Stimulated activated CD4-positive, alpha-beta T cell treated with anti-CD3 and anti-CD28 coated beads, Interleukin-2, amount 100 ng/mL, for 24 hours (primary cell): ENCODE data around the gene CLCNKB.
"Not testable (repeated sequence)": the region's sequence is repeated elsewhere in the genome, so short reads cannot be mapped to it uniquely, and the experiment has no call there.

ENCODE experiments used
- DNase-seq, 2 donors: peaks; one replicate each; pipeline ENCODE4 v3.0.0-alpha.2; 2020

The CLCNKB gene

DNA sequence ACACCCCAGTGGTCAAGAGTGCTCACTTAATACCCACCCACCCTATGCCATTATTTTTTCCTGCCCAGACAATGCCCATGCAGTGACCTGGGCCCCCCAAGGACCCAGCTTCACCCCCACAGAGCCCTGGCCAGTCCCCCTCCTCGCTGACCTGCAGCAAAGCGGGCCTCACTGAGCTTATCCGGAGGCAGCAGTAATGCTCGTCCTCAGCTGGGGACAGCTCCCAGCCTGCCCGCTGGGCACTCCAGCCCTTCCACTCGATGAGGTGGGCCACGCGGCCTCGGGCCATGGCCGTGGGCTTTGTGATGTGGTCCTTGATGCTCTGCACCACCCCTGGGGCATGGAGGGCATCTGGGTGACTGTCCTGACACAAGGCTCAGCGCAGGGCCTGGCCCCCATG, 7.1 kb upstream of the CLCNKB start:
- DNase-seq = not testable (repeated sequence)

DNA sequence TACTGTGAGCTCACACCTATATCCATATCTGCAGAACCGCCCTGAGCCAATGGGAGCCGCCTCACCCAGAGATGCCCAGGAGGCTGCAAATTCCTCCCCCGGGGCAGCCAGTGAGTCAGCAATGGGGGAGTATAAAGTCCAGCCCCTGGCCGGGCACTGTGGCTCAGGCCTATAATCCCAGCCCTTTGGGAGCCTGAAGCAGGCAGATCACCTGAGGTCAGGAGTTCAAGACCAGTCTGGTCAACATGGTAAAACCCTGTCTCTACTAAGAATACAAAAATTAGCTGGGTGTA, 5.0 kb upstream of the CLCNKB start:
- DNase-seq = no peak

DNA sequence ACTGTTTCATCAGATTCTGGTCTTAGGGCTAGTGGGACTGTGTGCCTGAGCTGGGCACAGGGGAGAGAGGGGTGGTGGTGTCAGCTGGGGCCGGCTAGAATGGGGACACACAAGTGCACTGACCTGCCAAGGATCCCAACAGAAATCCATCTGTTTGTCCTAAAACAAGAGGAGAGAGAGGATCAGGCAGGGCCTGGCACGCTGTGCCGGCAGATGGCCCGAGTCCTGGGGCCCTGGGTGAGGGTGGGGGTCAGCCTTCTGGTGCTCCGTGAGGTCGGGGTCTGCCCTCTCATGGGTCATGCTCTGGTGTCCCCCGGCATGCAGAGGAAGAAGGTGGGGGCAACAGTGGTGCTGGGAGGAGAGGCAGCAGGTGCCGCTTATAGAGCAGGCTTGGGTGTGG, 3.7 kb upstream of the CLCNKB start:
- DNase-seq = not testable (repeated sequence)

- no peak for DNase-seq
Observed at GRCh38 chr1:16041200-16041599, 2.4 kb upstream of the CLCNKB start.

GRCh38 chr1:16042096-16042495, 1.5 kb upstream of the CLCNKB start:
- DNase-seq = no peak

DNA sequence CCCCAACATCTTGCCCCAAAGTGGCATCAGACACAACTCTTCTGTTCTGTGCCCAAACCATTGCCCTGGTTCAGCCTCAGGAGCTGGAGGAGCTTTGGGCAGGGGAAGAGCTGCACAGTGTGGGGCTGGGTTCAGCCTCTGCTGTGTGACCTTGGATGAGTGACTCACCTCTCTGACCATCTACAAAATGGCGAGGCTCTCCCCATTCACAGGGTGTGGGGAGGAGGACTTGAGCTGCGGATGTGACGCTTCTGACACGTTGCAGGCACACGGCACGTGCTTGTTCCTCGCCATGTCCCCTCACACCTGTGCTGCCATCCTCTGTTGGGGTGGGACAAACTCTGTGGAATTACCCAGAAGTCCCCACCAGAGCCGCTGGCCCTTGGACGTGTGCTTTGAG, 928 bp upstream of the CLCNKB start:
- DNase-seq = not testable (repeated sequence)

DNA sequence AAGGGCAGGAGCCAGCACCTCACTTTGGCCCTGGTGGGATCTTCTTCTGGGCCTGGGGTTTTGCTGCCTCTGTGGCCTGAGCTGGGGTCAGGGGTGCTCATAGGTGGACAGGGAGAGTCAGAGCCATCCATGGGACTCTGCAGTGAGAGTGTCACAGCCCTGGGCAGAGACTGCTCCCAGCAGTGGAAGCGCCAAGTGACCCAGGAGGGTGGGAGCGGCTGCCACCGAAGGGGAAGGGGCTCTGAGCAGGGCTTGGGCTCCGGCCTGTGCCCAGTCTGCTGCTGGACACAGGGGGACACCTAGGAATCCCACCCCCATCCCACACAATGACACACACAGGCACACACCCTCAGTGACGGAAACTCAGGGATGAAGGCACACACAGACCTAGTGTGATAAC, 368 bp downstream of the CLCNKB start:
- no peak for DNase-seq

GRCh38 chr1:16046842-16047241, 3.3 kb downstream of the CLCNKB start:
- no peak for DNase-seq

DNA sequence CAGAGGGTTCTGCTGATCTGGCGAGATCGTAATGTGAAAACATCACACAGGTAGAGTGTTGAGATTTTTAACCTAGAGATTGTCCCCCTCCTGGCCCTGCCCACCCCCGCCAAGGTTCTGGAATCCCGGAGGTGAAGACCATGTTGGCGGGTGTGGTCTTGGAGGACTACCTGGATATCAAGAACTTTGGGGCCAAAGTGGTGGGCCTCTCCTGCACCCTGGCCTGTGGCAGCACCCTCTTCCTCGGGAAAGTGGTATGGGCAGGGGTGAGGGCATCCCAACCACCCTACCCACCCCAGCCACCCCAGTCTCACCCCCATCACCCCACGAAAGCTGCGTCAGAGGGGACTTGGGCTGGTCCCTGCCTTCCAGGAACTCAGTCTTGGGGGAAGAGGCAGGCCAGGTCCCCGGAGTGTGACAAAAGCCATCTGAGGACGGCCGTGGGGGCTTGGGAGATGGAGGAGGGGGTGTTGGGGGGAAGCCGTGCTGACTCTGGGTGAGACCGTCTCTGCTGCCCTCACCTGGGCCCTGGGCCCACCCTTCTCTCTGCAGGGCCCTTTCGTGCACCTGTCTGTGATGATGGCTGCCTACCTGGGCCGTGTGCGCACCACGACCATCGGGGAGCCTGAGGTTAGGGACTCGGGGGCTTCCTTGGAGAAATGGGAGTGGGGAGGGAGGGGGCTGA, 4.4 kb downstream of the CLCNKB start:
- DNase-seq = no peak

GRCh38 chr1:16048573-16049189, 5.1 kb downstream of the CLCNKB start:
- DNase-seq = peak in 1 of 2 donors; percentile 53

DNA sequence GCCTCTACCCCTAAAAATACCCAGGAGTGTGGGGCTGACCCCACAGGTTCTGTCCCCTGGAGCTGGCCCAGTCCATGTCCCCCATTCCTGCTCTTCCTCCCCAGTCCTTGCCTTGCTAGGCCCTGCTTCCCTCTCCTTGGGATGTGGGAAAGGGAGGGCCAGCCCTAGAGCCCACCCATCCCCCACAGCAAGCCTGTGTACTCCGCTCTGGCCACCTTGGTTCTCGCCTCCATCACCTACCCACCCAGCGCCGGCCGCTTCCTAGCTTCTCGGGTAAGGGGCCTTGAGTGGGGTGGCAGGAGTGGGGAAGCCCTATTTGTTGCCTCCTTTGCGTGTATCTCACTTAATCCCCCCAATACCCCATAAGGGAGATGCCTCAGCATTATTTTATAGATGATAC, 6.7 kb downstream of the CLCNKB start:
- no peak for DNase-seq

- DNase-seq = no peak
Observed at GRCh38 chr1:16051039-16051438, 7.5 kb downstream of the CLCNKB start.

DNA sequence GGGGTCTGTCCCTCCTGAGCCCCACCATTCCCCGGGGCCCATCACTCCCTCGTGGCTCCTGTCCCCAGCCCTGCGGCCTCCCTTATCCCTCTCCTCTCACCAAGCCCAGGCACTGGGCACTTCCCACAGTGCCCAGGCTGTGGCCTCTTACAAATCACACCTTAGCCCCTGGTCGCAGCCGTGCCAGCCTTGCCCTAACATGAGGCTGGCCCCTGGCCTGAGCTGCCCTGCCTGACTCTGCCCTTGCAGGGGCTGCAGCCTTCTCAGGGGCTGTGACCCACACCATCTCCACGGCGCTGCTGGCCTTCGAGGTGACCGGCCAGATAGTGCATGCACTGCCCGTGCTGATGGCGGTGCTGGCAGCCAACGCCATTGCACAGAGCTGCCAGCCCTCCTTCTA, 8.4 kb downstream of the CLCNKB start:
- DNase-seq = not testable (repeated sequence)

DNA sequence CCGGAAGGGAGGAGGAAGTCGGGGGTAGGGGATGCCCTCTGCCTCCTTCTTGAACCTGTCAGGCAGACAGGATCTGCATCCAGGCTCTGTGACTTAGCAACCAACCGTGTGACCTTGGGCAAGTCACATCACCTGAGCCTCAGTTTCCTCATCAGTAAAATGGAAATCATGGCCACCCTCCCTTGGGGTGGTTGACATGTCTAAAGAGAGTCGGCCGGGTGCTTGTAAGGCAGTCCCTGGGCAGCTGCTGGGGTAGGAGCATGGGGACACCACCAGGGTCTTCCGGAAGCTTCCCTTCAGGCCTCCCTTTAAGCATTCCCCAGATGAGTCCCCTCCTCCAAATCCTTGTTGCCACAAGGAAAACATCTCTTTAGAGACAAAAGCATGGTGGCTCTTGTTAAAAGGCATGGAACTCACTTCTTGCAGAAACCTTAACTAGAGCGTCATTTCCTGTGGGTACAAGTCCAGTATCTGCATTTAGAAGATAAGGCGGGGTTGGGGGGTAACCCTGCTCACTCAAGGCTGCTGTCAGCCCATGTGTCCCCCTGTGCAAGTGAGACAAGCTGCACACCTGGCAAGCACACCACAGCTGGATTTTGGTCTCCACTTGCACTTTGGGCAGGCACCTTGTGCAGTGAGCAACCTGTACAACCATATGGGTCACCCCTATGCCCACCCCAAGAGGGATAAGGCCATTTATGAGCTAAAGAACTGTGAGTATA, 10.4 kb downstream of the CLCNKB start:
- no peak for DNase-seq

GRCh38 chr1:16054598-16055540, 11.3 kb downstream of the CLCNKB start:
- DNase-seq = no peak

- DNase-seq = peak; percentile 75 to 93
Observed at GRCh38 chr1:16055613-16056520, 12.3 kb downstream of the CLCNKB start.

DNA sequence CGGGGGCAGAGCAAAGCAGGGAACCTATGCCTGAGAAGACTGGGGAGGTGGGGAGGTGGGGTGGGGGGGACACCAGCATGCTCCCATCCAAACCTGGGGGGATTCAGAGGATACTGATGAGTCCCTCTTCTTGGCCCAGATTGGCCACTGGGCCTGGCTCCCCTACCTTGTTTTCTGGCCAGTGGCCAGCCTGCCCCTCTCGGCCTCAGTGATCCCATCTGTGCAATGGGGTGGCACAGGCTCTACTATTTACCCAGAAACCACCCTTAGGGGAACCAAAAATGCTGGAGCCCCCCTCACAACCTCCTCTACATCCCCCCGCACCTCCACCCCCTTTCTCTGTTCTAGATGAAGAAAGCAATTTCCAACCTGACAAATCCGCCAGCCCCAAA, 12.9 kb downstream of the CLCNKB start:
- DNase-seq = not testable (repeated sequence)

- not testable (repeated sequence) for DNase-seq
Observed at GRCh38 chr1:16057314-16057915, 13.8 kb downstream of the CLCNKB start.

DNA sequence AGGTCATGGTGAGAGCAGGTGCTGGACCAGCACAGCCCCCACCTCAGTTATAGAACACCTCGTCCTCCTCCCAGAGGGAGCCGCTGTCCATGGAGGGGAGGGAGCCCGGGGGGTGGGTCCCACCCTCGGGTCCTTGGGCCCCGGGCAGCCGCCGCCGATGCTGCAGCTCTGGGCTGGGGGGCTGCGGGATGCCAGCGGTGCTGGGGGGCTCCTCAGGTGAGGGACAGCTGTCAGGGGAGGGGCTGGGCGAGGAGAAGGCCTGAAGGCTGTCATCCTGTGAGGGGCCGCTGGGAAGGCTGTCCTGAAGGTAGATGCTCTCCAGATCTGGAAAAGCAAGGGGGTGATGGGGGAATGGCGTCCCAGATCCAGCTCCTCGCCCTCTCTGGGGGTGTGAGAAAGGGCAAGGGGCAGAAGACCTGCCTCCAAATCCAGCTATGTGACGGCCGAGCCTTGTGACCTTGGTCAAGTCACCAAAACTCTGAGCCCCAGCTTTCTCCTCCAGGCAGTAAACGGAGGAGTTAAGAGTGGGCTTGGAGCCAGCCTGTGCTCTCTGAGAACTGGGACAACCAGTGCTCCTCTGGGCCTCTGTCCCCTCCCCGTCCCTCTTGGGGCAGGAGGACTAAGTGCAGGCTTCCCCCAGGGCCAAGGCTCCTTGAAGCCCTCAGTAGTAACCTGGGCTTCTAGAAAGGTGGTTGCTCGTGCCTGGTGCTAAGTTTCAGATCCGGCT, 15.0 kb downstream of the CLCNKB start:
- not testable (repeated sequence) for DNase-seq

DNA sequence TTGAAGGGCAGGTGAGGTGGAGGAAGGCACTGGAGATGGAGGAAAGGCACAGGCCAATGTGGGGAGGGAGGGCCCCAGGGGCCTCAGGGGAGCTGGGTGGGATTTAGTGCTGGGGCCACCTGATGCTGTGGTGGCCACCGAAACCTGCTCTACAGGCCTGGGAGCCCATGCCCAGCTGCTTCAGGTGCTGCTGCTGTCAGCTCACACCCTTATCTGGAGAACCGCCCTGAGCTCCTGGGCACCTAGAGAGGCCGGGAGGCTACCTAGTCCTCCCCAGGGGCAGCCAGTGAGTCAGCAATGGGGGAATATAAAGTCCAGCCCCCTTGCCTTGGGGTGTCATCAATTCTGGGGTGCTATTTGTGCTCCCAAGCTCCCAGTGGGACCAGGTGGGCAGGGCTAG, 17.7 kb downstream of the CLCNKB start:
- DNase-seq = no peak
